Activated CD8-positive, alpha-beta T cell treated with anti-CD3 and anti-CD28 coated beads for 36 hours (primary cell): ENCODE measurements around the gene CARS2. TPM values are rescaled to one million over a fixed set of nuclear protein-coding genes. Genes with fewer than 3 reads are reported as not detected.
"Not testable (repeated sequence)": the region's sequence is repeated elsewhere in the genome, so short reads cannot be mapped to it uniquely, and the experiment has no call there.

Experiments
- ATAC-seq: fragments of 200-7000 bp; cut with Tn5 transposase; one replicate; pipeline ENCODE4 v1.10.0; 2021; ENCODE audit warnings: mild to moderate bottlenecking, moderate library complexity
- CTCF ChIA-PET: fragments of 350-600 bp; sonication (Branson Sonifier 250); formaldehyde crosslinking; loops from one replicate; lab custom pipeline; 2021; ENCODE audit warnings: antibody characterized with exemption; lab: Charles Lee
- POLR2A ChIA-PET: fragments of 350-600 bp; sonication (Branson Sonifier 250); formaldehyde crosslinking; loops from one replicate; lab custom pipeline; 2021; ENCODE audit warnings: antibody characterized with exemption; lab: Charles Lee
- DNase-seq: peaks from one replicate; pipeline ENCODE4 v3.0.0-alpha.2; 2020
- H3K27ac Mint-ChIP-seq: one replicate; pipeline ENCODE4 v1.8.0; 2021; ENCODE audit warnings: mild to moderate bottlenecking, mixed read lengths
- H3K27me3 Mint-ChIP-seq: one replicate; pipeline ENCODE4 v1.8.0; 2021; ENCODE audit warnings: mixed read lengths
- H3K36me3 Mint-ChIP-seq: one replicate; pipeline ENCODE4 v1.8.0; 2021; ENCODE audit warnings: low read depth, mixed read lengths
- H3K4me1 Mint-ChIP-seq: one replicate; pipeline ENCODE4 v1.8.0; 2021; ENCODE audit warnings: low read depth, mixed read lengths
- H3K4me3 Mint-ChIP-seq: one replicate; pipeline ENCODE4 v1.8.0; 2021; ENCODE audit warnings: mild to moderate bottlenecking, moderate library complexity, mixed read lengths
- H3K9me3 Mint-ChIP-seq: one replicate; pipeline ENCODE4 v1.8.0; 2021; ENCODE audit warnings: mixed read lengths
- intact Hi-C: fragments of 100-400 bp; cut with micrococcal nuclease; formaldehyde crosslinking; loops from one replicate; pipeline ENCODE4 v1.10.0; 2022
- total RNA-seq, 2 experiments: library from RNA; stranded (reverse); gene quantifications; one replicate each; pipeline ENCODE4 v1.2.3, GENCODE V29; 2021
- TF ChIP-seq, protein P1 (sequence below): fragments of 200-600 bp; IDR thresholded peaks from one replicate; pipeline ENCODE4 v1.8.0; 2022; ENCODE audit warnings: antibody characterized with exemption, mild to moderate bottlenecking

CARS2 gene
- total RNA-seq, 2 experiments from 2014 or later: 60.7 to 63.0 TPM

DNA sequence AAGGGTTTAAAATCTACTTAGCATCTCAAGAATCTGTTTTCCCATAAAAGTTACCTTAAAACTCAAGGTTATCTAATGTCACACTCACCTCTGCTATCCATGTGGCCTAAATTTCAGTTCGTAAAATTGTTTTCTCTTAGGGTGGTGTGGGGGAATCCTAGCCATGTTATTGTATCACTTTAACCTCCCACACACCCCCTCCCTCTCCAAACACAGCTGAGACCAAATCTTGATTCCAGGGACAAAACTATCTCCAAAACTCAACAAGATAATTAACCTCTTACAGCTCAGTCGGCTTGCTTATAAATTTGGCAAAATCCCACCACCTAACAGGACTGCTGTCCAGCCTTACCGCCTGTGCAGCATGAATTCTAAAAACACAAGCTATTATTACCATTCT lies 3.8 kb downstream of the CARS2 start:
- Mint-ChIP-seq H3K27ac (no peak overlapping the region), H3K9me3 (no peaks in the 10 kb centered on the region), H3K36me3 (peaks cover 45% of the 10 kb centered on the region), H3K27me3 (no peaks in the 10 kb centered on the region), H3K4me1 (peaks cover 49% of the 10 kb centered on the region), H3K4me3 (no peak overlapping the region)
- DNase-seq: no peak
- POLR2A ChIA-PET: interaction anchor here (0.9 to 2.9 kb wide), 5 partner anchors 8 to 14 kb away, joined by 3 to 10 read pairs (median 3); no protein-coding TSS in a partner anchor
- TF ChIP-seq, protein P1, sequence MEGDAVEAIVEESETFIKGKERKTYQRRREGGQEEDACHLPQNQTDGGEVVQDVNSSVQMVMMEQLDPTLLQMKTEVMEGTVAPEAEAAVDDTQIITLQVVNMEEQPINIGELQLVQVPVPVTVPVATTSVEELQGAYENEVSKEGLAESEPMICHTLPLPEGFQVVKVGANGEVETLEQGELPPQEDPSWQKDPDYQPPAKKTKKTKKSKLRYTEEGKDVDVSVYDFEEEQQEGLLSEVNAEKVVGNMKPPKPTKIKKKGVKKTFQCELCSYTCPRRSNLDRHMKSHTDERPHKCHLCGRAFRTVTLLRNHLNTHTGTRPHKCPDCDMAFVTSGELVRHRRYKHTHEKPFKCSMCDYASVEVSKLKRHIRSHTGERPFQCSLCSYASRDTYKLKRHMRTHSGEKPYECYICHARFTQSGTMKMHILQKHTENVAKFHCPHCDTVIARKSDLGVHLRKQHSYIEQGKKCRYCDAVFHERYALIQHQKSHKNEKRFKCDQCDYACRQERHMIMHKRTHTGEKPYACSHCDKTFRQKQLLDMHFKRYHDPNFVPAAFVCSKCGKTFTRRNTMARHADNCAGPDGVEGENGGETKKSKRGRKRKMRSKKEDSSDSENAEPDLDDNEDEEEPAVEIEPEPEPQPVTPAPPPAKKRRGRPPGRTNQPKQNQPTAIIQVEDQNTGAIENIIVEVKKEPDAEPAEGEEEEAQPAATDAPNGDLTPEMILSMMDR: no peak
- intact Hi-C loops: no loop called here
- CTCF ChIA-PET: interaction anchor here (2.6 to 2.7 kb wide), 2 partner anchors 18 to 20 kb away, joined by 6 to 8 read pairs; no protein-coding TSS in a partner anchor
- no peak for ATAC-seq

DNA sequence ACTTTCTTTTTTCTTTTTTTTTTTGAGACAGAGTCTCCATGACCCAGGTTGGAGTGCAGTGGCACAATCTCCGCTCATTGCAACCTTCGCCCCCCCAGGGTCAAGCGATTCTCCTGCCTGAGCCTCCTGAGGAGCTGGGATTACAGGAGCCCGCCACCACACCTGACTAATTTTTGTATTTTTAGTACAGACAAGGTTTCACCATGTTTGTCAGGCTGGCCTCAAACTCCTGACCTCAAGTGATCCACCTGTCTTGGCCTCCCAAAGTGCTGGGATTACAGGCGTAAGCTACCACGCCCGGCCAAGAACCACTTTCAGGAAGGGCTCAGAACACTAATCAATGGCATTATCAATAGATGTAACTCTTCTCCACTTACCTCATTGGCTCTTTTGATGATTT lies 4.9 kb downstream of the CARS2 start:
- CTCF ChIA-PET: interaction anchor here (2.6 to 2.7 kb wide), 2 partner anchors 17 to 19 kb away, joined by 6 to 8 read pairs; no protein-coding TSS in a partner anchor
- Mint-ChIP-seq H3K36me3 (peaks cover 50% of the 10 kb centered on the region), H3K4me1 (peaks cover 46% of the 10 kb centered on the region)
- POLR2A ChIA-PET, H3K27ac Mint-ChIP-seq, DNase-seq, intact Hi-C loops, H3K9me3 Mint-ChIP-seq, ATAC-seq, H3K4me3 Mint-ChIP-seq, H3K27me3 Mint-ChIP-seq: not testable (repeated sequence)

GRCh38 chr13:110700641-110701040 lies 5.3 kb downstream of the CARS2 start:
- Mint-ChIP-seq H3K4me1 (peaks cover 46% of the 10 kb centered on the region), H3K27ac (no peak overlapping the region), H3K36me3 (peaks cover 53% of the 10 kb centered on the region), H3K4me3 (no peak overlapping the region), H3K27me3 (no peaks in the 10 kb centered on the region), H3K9me3 (no peaks in the 10 kb centered on the region)
- ChIA-PET CTCF (interaction anchor here (2.6 kb wide), 1 partner anchor 17 kb away, joined by 8 read pairs; no protein-coding TSS in a partner anchor), POLR2A (no interaction called here)
- no peak for ATAC-seq
- no peak for DNase-seq
- intact Hi-C loops: no loop called here
- TF ChIP-seq, protein P1: no peak

DNA sequence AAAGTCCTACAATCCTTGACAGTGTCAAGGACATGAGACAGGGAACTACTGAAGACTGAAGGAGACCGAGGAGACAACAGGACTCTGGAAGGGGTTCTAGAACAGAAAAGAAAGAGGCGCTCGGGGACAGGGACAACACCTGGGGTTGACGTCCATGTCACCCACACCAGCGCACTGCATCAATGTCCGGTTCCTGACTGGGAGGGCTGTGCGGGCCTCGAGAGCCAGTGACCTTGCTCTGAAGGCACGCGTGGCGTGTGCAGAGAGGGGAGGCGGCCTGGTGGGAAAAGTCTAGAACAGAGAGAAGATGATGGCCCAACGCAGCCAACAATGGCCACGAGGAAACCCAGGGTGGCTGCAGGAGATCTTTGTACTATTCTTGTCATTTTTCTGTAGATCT lies 5.7 kb downstream of the CARS2 start:
- Mint-ChIP-seq H3K9me3 (no peaks in the 10 kb centered on the region), H3K36me3 (peaks cover 54% of the 10 kb centered on the region), H3K27me3 (no peaks in the 10 kb centered on the region), H3K4me1 (peaks cover 46% of the 10 kb centered on the region), H3K4me3 (no peak overlapping the region), H3K27ac (no peak overlapping the region)
- DNase-seq (no peak), ATAC-seq (no peak)
- TF ChIP-seq, protein P1: no peak
- ChIA-PET CTCF (no interaction called here), POLR2A (no interaction called here)
- intact Hi-C loops: no loop called here

DNA sequence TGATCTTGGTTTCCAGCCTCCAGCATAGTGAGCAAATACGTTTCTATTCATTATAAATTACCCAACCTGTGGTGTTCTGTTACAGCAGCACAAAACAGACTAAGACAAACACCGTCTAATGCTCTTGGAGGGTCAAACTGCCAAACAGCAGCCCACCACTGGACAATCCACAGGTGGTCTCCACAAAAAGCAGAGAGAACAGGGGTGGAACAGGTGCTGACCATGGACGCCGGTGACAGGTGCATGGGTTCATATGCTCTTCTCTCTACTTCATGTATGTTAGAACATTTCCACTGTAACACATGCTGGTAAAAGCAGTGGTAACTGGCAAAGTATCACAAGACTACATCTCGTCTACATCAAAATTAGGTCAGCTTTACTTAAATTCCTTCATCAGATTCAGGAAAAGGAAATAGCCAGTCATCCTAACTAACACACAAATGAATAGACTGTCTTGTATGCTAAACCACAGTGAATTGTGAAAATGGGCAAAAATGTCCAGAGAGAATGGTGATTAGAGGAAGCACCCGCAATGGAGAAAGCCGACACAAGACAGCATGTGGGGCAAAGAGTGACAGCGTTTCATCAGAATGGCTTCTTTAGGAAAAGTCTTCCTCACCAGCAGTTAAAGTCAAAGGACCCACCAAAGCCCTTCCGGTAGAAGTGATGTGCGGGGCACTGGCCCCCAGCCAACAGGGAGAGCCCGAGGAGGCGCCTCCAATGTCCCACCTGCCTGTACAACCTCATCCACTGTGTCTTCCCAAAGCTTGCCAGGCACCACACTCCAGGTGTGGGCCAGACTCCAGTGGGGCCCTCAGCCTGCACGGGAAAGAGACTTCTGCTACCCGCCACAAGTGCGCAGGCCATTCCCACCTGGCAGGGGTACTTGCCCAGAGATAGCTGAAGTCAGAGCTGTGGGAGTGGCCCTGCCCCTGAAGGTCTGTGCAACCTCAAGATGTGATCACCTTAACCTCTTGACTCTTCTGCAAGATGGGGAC lies 6.5 kb downstream of the CARS2 start:
- intact Hi-C loops: no loop called here
- H3K36me3 Mint-ChIP-seq: peaks cover 54% of the 10 kb centered on the region
- ATAC-seq: no peak

More for the DNA sequence above, 6.5 kb downstream of the CARS2 start:
- no peak for DNase-seq
- peaks cover 46% of the 10 kb centered on the region for H3K4me1 Mint-ChIP-seq
- no peak overlapping the region for H3K27ac Mint-ChIP-seq
- POLR2A ChIA-PET: interaction anchor here (1.0 kb wide), 1 partner anchor 59 kb away, joined by 3 read pairs; no protein-coding TSS in a partner anchor
- CTCF ChIA-PET: interaction anchor here (0.6 kb wide), 1 partner anchor 518 kb away, joined by 3 read pairs; no protein-coding TSS in a partner anchor
- TF ChIP-seq, protein P1: no peak
- no peak overlapping the region for H3K4me3 Mint-ChIP-seq
- H3K9me3 Mint-ChIP-seq: no peaks in the 10 kb centered on the region
- H3K27me3 Mint-ChIP-seq: no peaks in the 10 kb centered on the region
